CD14-positive monocyte (primary cell): ENCODE measurements around the gene PRUNE1. TPM values are rescaled to one million over a fixed set of nuclear protein-coding genes. Genes with fewer than 3 reads are reported as not detected.

ENCODE experiments used
- DNase-seq, 3 donors: peaks; one replicate each; pipeline ENCODE4 v3.0.0-alpha.2; 2011 to 2022
- H2AFZ ChIP-seq: 2 replicates; pipeline ENCODE4 v1.6.0; 2012; ENCODE audit warnings: mild to moderate bottlenecking, low read depth, low read length, inconsistent platforms; ENCODE audit not compliant: insufficient read depth, poor library complexity, severe bottlenecking
- H3K27ac ChIP-seq, 2 donors: 1 replicate in 1 of 2; 2 replicates in 1 of 2; pipeline ENCODE4 v1.5.1; 2012 to 2013; ENCODE audit warnings: low read length in 2 of 2, control low read depth in 1 of 2, inconsistent platforms in 1 of 2, low read depth in 1 of 2, mild to moderate bottlenecking in 1 of 2
- H3K27me3 ChIP-seq, 2 donors: one replicate each; pipeline versions ENCODE4 v1.6.0 to v1.6.1; 2011 to 2013; ENCODE audit warnings: low read length in 2 of 2; ENCODE audit not compliant: control insufficient read depth in 2 of 2, insufficient read depth in 2 of 2
- H3K36me3 ChIP-seq, 2 donors: replicated peaks in 1 of 2; 1 replicate in 1 of 2; 2 replicates in 1 of 2; pipeline versions ENCODE4 v1.5.1 to v1.6.1; 2012 to 2013; ENCODE audit warnings: low read length in 2 of 2, control low read depth in 1 of 2, inconsistent platforms in 1 of 2, mild to moderate bottlenecking in 1 of 2; ENCODE audit not compliant: insufficient read depth in 2 of 2, control insufficient read depth in 1 of 2
- H3K4me1 ChIP-seq, 2 donors: 1 replicate in 1 of 2; 2 replicates in 1 of 2; pipeline versions ENCODE4 v1.5.1 to v1.6.1; 2012 to 2013; ENCODE audit warnings: low read length in 2 of 2, control low read depth in 1 of 2, inconsistent platforms in 1 of 2, mild to moderate bottlenecking in 1 of 2, moderate library complexity in 1 of 2; ENCODE audit not compliant: insufficient read depth in 2 of 2, control insufficient read depth in 1 of 2
- H3K4me2 ChIP-seq: replicated peaks from 2 replicates; pipeline ENCODE3; 2012; ENCODE audit warnings: low read length, moderate library complexity, mild to moderate bottlenecking; ENCODE audit not compliant: poor library complexity, severe bottlenecking; ENCODE audit errors: extremely low read depth
- H3K4me3 ChIP-seq, 3 experiments: fragments of 200-600 bp in 1 of 3; sonication (generic) in 1 of 3; replicated peaks in 1 of 3; 1 replicate in 2 of 3; 2 replicates in 1 of 3; pipeline ENCODE4 v1.5.1; 2011 to 2013; ENCODE audit warnings: low read length in 3 of 3, mild to moderate bottlenecking in 3 of 3, control low read depth in 2 of 3, low read depth in 2 of 3, inconsistent platforms in 1 of 3, moderate library complexity in 1 of 3
- H3K79me2 ChIP-seq: 2 replicates; pipeline ENCODE4 v1.6.0; 2012; ENCODE audit warnings: mild to moderate bottlenecking, control low read depth, inconsistent platforms, low read length, moderate library complexity; ENCODE audit not compliant: insufficient read depth
- H3K9ac ChIP-seq: 2 replicates; pipeline ENCODE4 v1.6.0; 2017; ENCODE audit warnings: low read length, mild to moderate bottlenecking; ENCODE audit not compliant: insufficient read depth, poor library complexity, severe bottlenecking
- H3K9me3 ChIP-seq, 2 donors: replicated peaks in 1 of 2; 1 replicate in 1 of 2; 2 replicates in 1 of 2; pipeline versions ENCODE4 v1.5.1 to v1.6.1; 2012 to 2013; ENCODE audit warnings: low read length in 2 of 2, control low read depth in 1 of 2; ENCODE audit not compliant: control insufficient read depth in 1 of 2, insufficient read depth in 1 of 2
- H4K20me1 ChIP-seq: 2 replicates; pipeline ENCODE4 v1.6.0; 2012; ENCODE audit warnings: mild to moderate bottlenecking, low read length, control low read depth, moderate library complexity; ENCODE audit not compliant: insufficient read depth
- H3K27ac Mint-ChIP-seq, 7 donors: one replicate each; pipeline ENCODE4 v1.8.0; 2020; ENCODE audit warnings: mild to moderate bottlenecking in 7 of 7, mixed read lengths in 7 of 7, moderate library complexity in 6 of 7, inconsistent platforms in 2 of 7
- H3K27me3 Mint-ChIP-seq, 3 donors: one replicate each; pipeline ENCODE4 v1.8.0; 2021 to 2022; ENCODE audit warnings: low read depth in 3 of 3, mild to moderate bottlenecking in 3 of 3, mixed read lengths in 3 of 3, moderate library complexity in 3 of 3, inconsistent platforms in 1 of 3
- H3K36me3 Mint-ChIP-seq, 2 donors: one replicate each; pipeline ENCODE4 v1.8.0; 2020; ENCODE audit warnings: mixed read lengths in 2 of 2, inconsistent platforms in 1 of 2, mild to moderate bottlenecking in 1 of 2
- H3K4me1 Mint-ChIP-seq: one replicate; pipeline ENCODE4 v1.8.0; 2020; ENCODE audit warnings: mild to moderate bottlenecking, mixed read lengths
- H3K4me3 Mint-ChIP-seq, 2 donors: one replicate each; pipeline ENCODE4 v1.8.0; 2020; ENCODE audit warnings: mild to moderate bottlenecking in 2 of 2, mixed read lengths in 2 of 2, moderate library complexity in 1 of 2
- H3K9me3 Mint-ChIP-seq, 7 donors: one replicate each; pipeline ENCODE4 v1.8.0; 2020 to 2022; ENCODE audit warnings: mixed read lengths in 7 of 7, mild to moderate bottlenecking in 6 of 7, moderate library complexity in 6 of 7, inconsistent platforms in 2 of 7
- WGBS: methylation state at CpG from one replicate; pipeline ENCODE4 v1.1.5; 2013; ENCODE audit warnings: missing lambda C conversion rate; ENCODE audit not compliant: insufficient coverage; 5-methylcytosine and 5-hydroxymethylcytosine counted together
- intact Hi-C, 2 donors: fragments of 100-400 bp; cut with micrococcal nuclease; formaldehyde crosslinking; loops; one replicate each; pipeline versions ENCODE4 v1.15.0 to v1.15.1; 2023
- polyA plus RNA-seq, 3 donors: library from polyadenylated mRNA; depleted of rRNA in 1 of 3; unstranded in 2 of 3; stranded (reverse) in 1 of 3; fragments of 300-500 nt in 2 of 3; fragments of >200 nt in 1 of 3; fragmentation: Illumina TruSeq in 2 of 3; gene quantifications; 1 replicate in 2 of 3; 2 replicates in 1 of 3; pipeline ENCODE4 v1.2.3, GENCODE V29; 2012 to 2021
- TF ChIP-seq, protein P1 (sequence below): fragments of 200-600 bp; IDR thresholded peaks from one replicate; pipeline ENCODE4 v1.8.0; 2022; ENCODE audit warnings: antibody characterized with exemption, mild to moderate bottlenecking

The PRUNE1 gene
- polyA plus RNA-seq, 3 donors, result 8.4 to 22.8 (median 22.6) TPM

DNA sequence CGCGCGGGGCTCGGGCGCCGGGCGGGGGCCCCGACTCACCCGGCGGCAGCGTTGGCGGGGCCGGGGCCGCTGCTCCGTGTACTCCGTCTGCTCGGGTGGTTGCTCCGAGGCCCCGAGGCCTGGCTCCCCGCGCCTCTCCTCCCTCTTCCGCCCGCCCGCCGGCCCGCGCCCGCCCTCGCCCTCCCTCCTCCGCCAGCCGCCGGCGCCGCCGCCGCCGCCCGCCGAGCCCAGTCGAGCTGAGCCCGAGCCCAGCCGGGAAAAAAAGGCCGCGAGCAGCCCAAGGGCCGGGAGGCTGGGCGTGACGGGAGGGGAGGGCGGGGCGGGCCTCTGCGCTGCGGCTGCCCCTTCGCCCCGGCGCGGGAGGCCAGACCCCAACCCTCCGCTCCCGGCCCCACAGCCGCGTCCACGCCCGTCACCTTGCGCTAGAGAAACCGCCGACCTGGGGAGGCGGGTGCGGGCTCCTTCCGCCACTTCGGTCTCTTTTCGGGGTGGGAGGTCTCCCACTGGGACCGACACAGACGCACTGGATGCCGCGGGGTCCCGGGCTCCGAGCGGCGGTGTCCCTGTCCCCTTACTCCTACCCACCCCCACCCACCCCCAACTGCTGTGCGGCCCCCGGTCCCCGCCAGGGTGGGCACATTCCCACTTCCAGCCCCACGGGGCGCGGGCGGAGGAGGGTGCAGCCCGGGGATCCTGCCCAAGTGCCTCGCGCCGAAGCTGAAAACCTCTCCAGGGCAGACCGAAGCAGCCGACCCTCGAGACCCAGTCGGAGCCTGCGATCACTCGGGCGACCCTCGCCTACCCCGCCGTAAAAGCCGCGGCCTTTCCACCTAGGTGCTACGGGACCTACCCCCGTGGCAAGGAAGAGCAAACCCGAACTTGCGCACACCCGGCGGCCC, 33.4 kb upstream of the PRUNE1 start, which contains the start of gene CERS2:
Gene CERS2 (minus strand): TSS at position 256 of the 899 bp plus-strand sequence. CDS start 5,745 bp downstream, outside the sequence.
- no peaks in the 10 kb centered on the region for H3K36me3 ChIP-seq
- H3K79me2 ChIP-seq, result peaks cover 67% of the 10 kb centered on the region
- Mint-ChIP-seq H3K9me3 (no peaks in the 10 kb centered on the region), H3K27ac (peak within 1 kb of the TSS; percentile 57 to 91 (median 77)), H3K4me3 (peak within 1 kb of the TSS; percentile 86 to 90), H3K4me1 (peaks cover 84% of the 10 kb centered on the region), H3K36me3 (peaks cover 2 to 7% of the 10 kb centered on the region in 2 donors), H3K27me3 (no peaks in the 10 kb centered on the region)
- H3K9me3 ChIP-seq, result no peaks in the 10 kb centered on the region
- DNase-seq, result peak; percentile 66 to 71 (median 68)
- 3% methylated on average over 90 of the region's 106 CpGs for WGBS
- peak within 1 kb of the TSS; percentile 88 to 92 (median 89) for H3K4me3 ChIP-seq
- TF ChIP-seq, protein P1, sequence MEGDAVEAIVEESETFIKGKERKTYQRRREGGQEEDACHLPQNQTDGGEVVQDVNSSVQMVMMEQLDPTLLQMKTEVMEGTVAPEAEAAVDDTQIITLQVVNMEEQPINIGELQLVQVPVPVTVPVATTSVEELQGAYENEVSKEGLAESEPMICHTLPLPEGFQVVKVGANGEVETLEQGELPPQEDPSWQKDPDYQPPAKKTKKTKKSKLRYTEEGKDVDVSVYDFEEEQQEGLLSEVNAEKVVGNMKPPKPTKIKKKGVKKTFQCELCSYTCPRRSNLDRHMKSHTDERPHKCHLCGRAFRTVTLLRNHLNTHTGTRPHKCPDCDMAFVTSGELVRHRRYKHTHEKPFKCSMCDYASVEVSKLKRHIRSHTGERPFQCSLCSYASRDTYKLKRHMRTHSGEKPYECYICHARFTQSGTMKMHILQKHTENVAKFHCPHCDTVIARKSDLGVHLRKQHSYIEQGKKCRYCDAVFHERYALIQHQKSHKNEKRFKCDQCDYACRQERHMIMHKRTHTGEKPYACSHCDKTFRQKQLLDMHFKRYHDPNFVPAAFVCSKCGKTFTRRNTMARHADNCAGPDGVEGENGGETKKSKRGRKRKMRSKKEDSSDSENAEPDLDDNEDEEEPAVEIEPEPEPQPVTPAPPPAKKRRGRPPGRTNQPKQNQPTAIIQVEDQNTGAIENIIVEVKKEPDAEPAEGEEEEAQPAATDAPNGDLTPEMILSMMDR, result no peak
- intact Hi-C loops, result loop anchor here (5.0 to 10.0 kb wide), 4 partner anchors 32 to 210 kb away; partner anchors contain the start of genes SETDB1 (in 2 of the 2), CTSS (in 1 of the 2), MINDY1 (in 1 of the 2) and PRUNE1 (in 1 of the 2)
- H3K27me3 ChIP-seq, result no peaks in the 10 kb centered on the region
- H2AFZ ChIP-seq, result peak within 1 kb of the TSS; percentile 82
- peak within 1 kb of the TSS; percentile 98 for H3K4me2 ChIP-seq
- peak within 1 kb of the TSS; percentile 83 for H3K9ac ChIP-seq
- H4K20me1 ChIP-seq, result peaks cover 40% of the 10 kb centered on the region
- peaks cover 82 to 89% of the 10 kb centered on the region in 2 donors for H3K4me1 ChIP-seq
- H3K27ac ChIP-seq, result peak within 1 kb of the TSS; percentile 68 to 84

DNA sequence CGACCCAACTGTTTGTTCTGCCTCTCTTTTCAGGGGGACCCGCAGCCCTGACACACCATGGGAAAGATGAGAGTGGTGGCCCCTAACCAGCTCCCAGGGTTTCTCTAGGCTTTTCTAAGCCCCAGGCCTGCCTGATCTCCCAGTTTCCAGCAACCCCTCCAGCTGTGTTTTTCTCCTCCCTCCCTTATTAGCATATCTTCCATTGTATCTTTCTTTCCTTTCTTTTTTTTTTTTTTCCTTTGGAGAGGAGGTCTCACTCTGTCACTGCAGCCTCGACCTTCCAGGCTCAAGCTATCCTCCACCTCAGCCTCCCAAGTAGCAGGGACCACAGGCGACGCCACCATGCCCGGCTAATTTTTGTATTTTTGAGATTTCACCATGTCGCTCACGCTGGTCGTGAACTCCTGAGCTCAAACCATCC, 31.8 kb upstream of the PRUNE1 start:
- intact Hi-C loops, result loop anchor here (5.0 to 10.0 kb wide), 3 partner anchors 49 to 212 kb away; partner anchors contain the start of genes SETDB1 (in 2 of the 2) and CTSS (in 1 of the 2)
- TF ChIP-seq, protein P1, result no peak
- Histone ChIP-seq H3K79me2 (peaks cover 51% of the 10 kb centered on the region), H3K27ac (peak overlapping the region; percentile 81 to 87), H2AFZ (no peak overlapping the region), H3K9ac (peak overlapping the region; percentile 11), H3K27me3 (no peaks in the 10 kb centered on the region), H3K9me3 (no peaks in the 10 kb centered on the region), H3K36me3 (no peaks in the 10 kb centered on the region), H3K4me1 (peaks cover 71 to 74% of the 10 kb centered on the region in 2 donors), H3K4me3 (peak overlapping the region in 1 of 3 experiments; percentile 79), H4K20me1 (peaks cover 24% of the 10 kb centered on the region), H3K4me2 (peak overlapping the region; percentile 74)
- peak overlapping the region; percentile 62 to 86 for H3K4me3 Mint-ChIP-seq
- no peak for DNase-seq
- peaks cover 2 to 7% of the 10 kb centered on the region in 2 donors for H3K36me3 Mint-ChIP-seq
- peak overlapping the region; percentile 95 to 100 (median 99) for H3K27ac Mint-ChIP-seq
- no peaks in the 10 kb centered on the region for H3K9me3 Mint-ChIP-seq
- WGBS, result 69% methylated on average over 4 of the region's 9 CpGs
- H3K27me3 Mint-ChIP-seq, result no peaks in the 10 kb centered on the region
- peaks cover 70% of the 10 kb centered on the region for H3K4me1 Mint-ChIP-seq
